NT2/D1 (cell line): ENCODE data around the gene AGPAT3.

Source experiments
- SUZ12 ChIP-seq: IDR thresholded peaks from 2 replicates; pipeline ENCODE4 v1.6.1; 2011; ENCODE audit not compliant: insufficient read length, insufficient read depth; ENCODE audit errors: extremely low read depth
- YY1 ChIP-seq: IDR thresholded peaks from 2 replicates; pipeline ENCODE4 v1.6.1; 2011; ENCODE audit not compliant: insufficient read length, insufficient read depth
- ZNF274 ChIP-seq: IDR thresholded peaks from 2 replicates; pipeline ENCODE4 v1.6.1; 2011; ENCODE audit warnings: mild to moderate bottlenecking, low read depth, low read length

DNA sequence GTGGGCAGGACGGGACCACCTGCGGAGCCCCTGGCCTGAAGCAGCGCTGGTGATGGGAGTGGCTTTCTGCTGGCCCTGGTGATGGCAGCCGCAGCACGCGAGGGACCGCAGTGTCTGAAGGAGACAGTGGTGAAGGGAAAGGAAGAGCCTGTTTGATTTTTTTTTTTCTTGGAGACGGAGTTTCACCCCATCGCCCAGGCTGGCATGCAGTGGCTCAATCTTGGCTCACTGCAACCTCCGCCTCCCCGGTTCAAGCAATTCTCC lies 106.9 kb downstream of the AGPAT3 start:
- no peak for TF ChIP-seq ZNF274
- TF ChIP-seq YY1 = no peak
- no peak for TF ChIP-seq SUZ12
